Kidney (tissue), 14 donors: ENCODE measurements around the gene HNF1B. TPM values are rescaled to one million over a fixed set of nuclear protein-coding genes. Genes with fewer than 3 reads are reported as not detected.
"Not testable (repeated sequence)": the region's sequence is repeated elsewhere in the genome, so short reads cannot be mapped to it uniquely, and the experiment has no call there.

ENCODE experiments used
- DNase-seq, 5 donors: peaks; one replicate each; pipeline ENCODE4 v3.0.0-alpha.2; 2013 to 2020
- FAIRE-seq: peaks from 2 replicates; lab custom pipeline; 2012; peaks lifted over from hg19 to GRCh38; lab: Jason Lieb, UNC
- H3K27ac ChIP-seq, 2 donors: one replicate each; pipeline ENCODE4 v1.7.0; 2013; ENCODE audit warnings: low read depth in 2 of 2, low read length in 2 of 2, inconsistent platforms in 1 of 2
- H3K27me3 ChIP-seq: one replicate; pipeline ENCODE4 v1.7.1; 2013; ENCODE audit warnings: low read length, inconsistent platforms; ENCODE audit not compliant: control insufficient read depth, insufficient read depth
- H3K36me3 ChIP-seq, 3 donors: one replicate each; pipeline versions ENCODE4 v1.7.0 to v1.7.1; 2013; ENCODE audit warnings: low read length in 3 of 3, control low read depth in 1 of 3, inconsistent platforms in 1 of 3; ENCODE audit not compliant: insufficient read depth in 3 of 3, control insufficient read depth in 2 of 3
- H3K4me1 ChIP-seq, 3 donors: one replicate each; pipeline versions ENCODE4 v1.7.0 to v1.7.1; 2013; ENCODE audit warnings: low read length in 3 of 3, inconsistent platforms in 1 of 3, low read depth in 1 of 3; ENCODE audit not compliant: control insufficient read depth in 2 of 3, insufficient read depth in 2 of 3
- H3K4me3 ChIP-seq, 3 donors: one replicate each; pipeline versions ENCODE4 v1.7.0 to v1.8.1; 2013; ENCODE audit warnings: low read length in 3 of 3, control low read depth in 1 of 3, inconsistent platforms in 1 of 3
- H3K9ac ChIP-seq, 3 donors: one replicate each; pipeline versions ENCODE4 v1.7.0 to v1.7.1; 2013; ENCODE audit warnings: low read length in 3 of 3, control low read depth in 1 of 3, inconsistent platforms in 1 of 3
- H3K9me3 ChIP-seq, 3 donors: one replicate each; pipeline versions ENCODE4 v1.7.0 to v1.7.1; 2013; ENCODE audit warnings: low read length in 3 of 3, control low read depth in 1 of 3, inconsistent platforms in 1 of 3; ENCODE audit not compliant: control insufficient read depth in 2 of 3, insufficient read depth in 1 of 3
- CTCF ChIP-seq: IDR thresholded peaks from 3 replicates; pipeline ENCODE4 v1.5.1; 2012; ENCODE audit warnings: mild to moderate bottlenecking, moderate library complexity, borderline replicate concordance; ENCODE audit not compliant: insufficient read depth; ENCODE audit errors: extremely low read depth
- intact Hi-C: fragments of 100-400 bp; cut with DNase I; formaldehyde crosslinking; loops from one replicate; pipeline ENCODE4 v1.11.1; 2022
- polyA plus RNA-seq: library from polyadenylated mRNA; stranded (reverse); fragments of 350-450 nt; fragmentation: Illumina TruSeq; extraction: RNeasy Lipid Tissue Mini Kit (QIAGEN cat#74804); gene quantifications from one replicate; pipeline ENCODE4 v1.2.3, GENCODE V29; 2014; ENCODE audit warnings: low read depth, low replicate concordance; ENCODE audit not compliant: insufficient read depth
- total RNA-seq: library from RNA; stranded (reverse); fragmentation: NEBNext Ultra II Directional; extraction: Animal tissue kit (Norgen Biotek cat#: 25700); gene quantifications from one replicate; pipeline ENCODE4 v1.2.1, GENCODE V29; 2021
- donor health status: control.
- donor health status: control.
- donor health status: control.
- donor health status: control.
- donor health status: control.
- donor health status: DM: yes; HTN: yes; CAD: no.
- donor health status: Normal renal cell carcinoma (clear cell type).

Gene HNF1B
- total and polyA plus RNA-seq, 2 donors from 2014 or later: 84.1 to 185 TPM

- TF ChIP-seq CTCF: no peak
These were observed 43.7 kb upstream of the HNF1B start for GRCh38 chr17:37788526-37788925.

DNA sequence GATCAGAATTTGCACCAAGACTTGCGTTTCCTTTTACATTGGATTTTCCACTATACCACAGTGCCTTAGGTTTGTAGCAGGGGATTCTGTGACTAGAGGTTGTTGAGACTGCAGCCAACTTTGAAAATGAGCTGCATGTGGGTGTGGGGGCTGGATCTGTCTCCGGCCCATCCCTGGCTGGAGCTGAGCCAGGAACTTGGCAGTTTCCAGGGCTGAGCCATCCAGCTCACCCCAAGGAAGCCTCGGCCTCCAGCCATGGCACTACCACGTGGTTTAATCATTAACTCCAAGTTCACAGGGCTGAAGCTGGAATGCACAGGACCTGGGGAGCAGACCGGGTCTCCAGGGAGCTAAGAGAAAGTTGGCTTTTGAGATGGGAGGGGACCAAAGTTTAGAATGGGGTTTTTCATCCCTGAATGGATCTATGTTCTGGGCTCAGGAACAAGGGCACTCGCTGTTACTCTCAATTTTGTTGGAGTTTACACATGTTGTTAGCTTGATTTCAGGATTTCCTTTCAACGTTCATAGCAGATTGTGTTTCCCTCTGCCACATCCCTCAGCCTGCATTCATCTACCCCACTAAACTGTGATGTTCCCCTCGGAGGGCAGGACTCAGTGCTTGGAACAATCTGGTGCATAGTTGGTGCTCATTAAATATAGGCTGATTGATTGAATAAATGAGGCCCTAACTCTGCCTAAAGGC is 42.3 kb upstream of the HNF1B start:
- TF ChIP-seq CTCF: no peak
- Histone ChIP-seq H3K27me3 (no peaks in the 10 kb centered on the region), H3K4me1 (peaks cover 2 to 29% (median 27%) of the 10 kb centered on the region in 3 donors), H3K36me3 (no peaks in the 10 kb centered on the region), H3K27ac (peak overlapping the region; percentile 88), H3K9me3 (no peaks in the 10 kb centered on the region), H3K9ac (peak overlapping the region in 2 of 3 donors; percentile 37 to 48), H3K4me3 (peak overlapping the region in 2 of 3 donors; percentile 36 to 52)
- intact Hi-C loops: no loop called here
- DNase-seq (peak; percentile 79 to 93 (median 91)), FAIRE-seq (no peak)

More at GRCh38 chr17:37788526-37788925, 43.7 kb upstream of the HNF1B start:
- Histone ChIP-seq H3K9ac (peak overlapping the region in 1 of 3 donors; percentile 21), H3K27me3 (no peaks in the 10 kb centered on the region), H3K4me1 (peaks cover 2 to 34% (median 29%) of the 10 kb centered on the region in 3 donors), H3K4me3 (no peak overlapping the region), H3K36me3 (no peaks in the 10 kb centered on the region), H3K27ac (peak overlapping the region; percentile 79 to 87), H3K9me3 (no peaks in the 10 kb centered on the region)
- intact Hi-C loops: no loop called here
- FAIRE-seq (no peak), DNase-seq (no peak)

DNA sequence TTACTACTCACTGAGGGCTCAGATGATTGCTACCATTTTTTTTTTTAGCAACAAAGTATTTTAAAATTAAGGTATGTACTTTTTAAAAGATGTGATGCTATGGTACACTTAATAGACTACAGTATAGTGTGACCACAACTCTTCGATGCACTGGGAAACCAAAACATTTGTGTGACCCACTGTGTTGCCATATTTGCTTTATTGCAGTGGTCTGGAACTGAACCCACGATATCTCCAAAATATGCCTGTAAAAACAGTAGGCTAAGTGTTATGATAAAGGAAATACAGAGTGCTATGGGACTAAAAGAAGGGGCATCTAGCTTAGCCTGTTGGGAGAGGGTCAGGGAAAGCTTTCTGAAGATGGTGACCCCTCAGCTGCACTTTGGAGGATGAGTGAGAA is 41.6 kb upstream of the HNF1B start:
- Histone ChIP-seq H3K27ac (peak overlapping the region; percentile 82 to 88), H3K4me3 (no peak overlapping the region), H3K9me3 (no peaks in the 10 kb centered on the region), H3K27me3 (no peaks in the 10 kb centered on the region), H3K4me1 (peaks cover 2 to 27% (median 21%) of the 10 kb centered on the region in 3 donors), H3K36me3 (no peaks in the 10 kb centered on the region), H3K9ac (peak overlapping the region in 1 of 3 donors; percentile 48)
- DNase-seq (no peak), FAIRE-seq (no peak)
- intact Hi-C loops: no loop called here
- TF ChIP-seq CTCF: no peak

- DNase-seq, H3K36me3 ChIP-seq, H3K27ac ChIP-seq, FAIRE-seq, H3K4me3 ChIP-seq, intact Hi-C loops, H3K27me3 ChIP-seq, H3K9me3 ChIP-seq, H3K4me1 ChIP-seq, H3K9ac ChIP-seq: not testable (repeated sequence)
These were observed 37.6 kb upstream of the HNF1B start for GRCh38 chr17:37782460-37782859.
